HL-60 (cell line): ENCODE measurements around the gene NUCKS1.
"Not testable (repeated sequence)": the region's sequence is repeated elsewhere in the genome, so short reads cannot be mapped to it uniquely, and the experiment has no call there.

Experiments used
- POLR2AphosphoS5 ChIP-seq: IDR thresholded peaks from 2 replicates; pipeline ENCODE4 v1.6.1; 2012; ENCODE audit warnings: low read depth
- TF ChIP-seq, protein P1 (sequence below): IDR thresholded peaks from one replicate; pipeline ENCODE4 v1.5.1; 2011; ENCODE audit warnings: low read length, control low read depth, inconsistent platforms; ENCODE audit not compliant: insufficient read depth

DNA sequence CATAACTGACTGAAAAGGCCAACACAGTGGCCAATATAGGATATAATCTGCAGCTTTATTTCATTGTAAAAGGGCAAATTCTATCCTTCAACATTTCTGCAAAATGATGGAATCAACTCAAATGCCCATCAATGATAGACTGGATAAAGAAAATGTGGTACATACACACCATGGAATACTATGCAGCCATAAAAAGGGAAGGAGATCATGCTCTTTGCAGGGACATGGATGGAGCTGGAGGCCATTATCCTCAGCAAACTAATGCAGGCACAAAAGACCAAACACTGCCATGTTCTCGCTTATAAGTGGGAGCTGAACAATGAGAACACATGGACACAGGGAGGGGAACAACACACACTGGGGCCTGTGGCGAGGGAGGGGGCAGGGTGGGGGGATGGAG, 29.2 kb downstream of the NUCKS1 start:
- TF ChIP-seq, protein P1, sequence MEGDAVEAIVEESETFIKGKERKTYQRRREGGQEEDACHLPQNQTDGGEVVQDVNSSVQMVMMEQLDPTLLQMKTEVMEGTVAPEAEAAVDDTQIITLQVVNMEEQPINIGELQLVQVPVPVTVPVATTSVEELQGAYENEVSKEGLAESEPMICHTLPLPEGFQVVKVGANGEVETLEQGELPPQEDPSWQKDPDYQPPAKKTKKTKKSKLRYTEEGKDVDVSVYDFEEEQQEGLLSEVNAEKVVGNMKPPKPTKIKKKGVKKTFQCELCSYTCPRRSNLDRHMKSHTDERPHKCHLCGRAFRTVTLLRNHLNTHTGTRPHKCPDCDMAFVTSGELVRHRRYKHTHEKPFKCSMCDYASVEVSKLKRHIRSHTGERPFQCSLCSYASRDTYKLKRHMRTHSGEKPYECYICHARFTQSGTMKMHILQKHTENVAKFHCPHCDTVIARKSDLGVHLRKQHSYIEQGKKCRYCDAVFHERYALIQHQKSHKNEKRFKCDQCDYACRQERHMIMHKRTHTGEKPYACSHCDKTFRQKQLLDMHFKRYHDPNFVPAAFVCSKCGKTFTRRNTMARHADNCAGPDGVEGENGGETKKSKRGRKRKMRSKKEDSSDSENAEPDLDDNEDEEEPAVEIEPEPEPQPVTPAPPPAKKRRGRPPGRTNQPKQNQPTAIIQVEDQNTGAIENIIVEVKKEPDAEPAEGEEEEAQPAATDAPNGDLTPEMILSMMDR, result not testable (repeated sequence)
- not testable (repeated sequence) for TF ChIP-seq POLR2AphosphoS5
